ENCODE results near the gene HDAC9.
"Not testable (repeated sequence)": the region's sequence is repeated elsewhere in the genome, so short reads cannot be mapped to it uniquely, and the experiment has no call there.

Gene HDAC9

DNA sequence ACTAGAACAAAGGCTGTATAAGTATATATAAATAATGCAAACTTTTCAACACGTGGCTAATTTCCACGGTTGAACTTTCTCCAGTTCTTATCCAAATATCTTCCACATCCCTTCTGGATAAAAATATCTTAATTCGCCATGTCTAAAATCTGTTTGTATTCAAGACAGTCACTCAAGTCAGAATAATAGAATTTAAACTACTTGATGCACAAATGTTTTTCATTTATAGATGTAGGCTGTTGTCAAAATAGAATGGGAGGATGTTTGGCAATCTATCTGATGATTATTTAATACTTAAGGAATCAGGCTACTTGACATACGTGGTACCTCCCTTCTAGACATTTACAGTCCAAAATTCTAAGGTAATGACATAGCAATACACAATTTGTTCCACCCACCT is 417.6 kb downstream of the HDAC9 start:
- DNase-seq, result no peak

DNA sequence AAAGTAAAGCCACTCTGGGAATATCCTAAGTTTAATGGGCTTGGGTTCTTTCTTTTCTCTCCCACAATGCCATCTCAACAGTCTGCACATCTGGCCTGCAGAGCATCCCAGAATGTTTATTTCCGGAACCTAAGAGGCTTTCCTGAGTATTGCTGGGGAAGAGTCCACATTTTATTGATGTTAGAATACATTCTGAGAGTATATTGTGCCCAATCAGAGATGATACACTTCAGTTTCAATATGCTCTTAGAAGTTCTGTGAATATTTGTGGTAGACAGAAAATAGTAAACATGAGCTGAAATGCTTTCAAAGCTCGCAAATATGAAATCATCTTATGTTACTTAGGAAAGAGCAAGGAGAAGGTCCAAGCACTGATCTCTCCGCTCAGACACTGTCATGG is 421.3 kb downstream of the HDAC9 start:
- DNase-seq, result no peak

DNA sequence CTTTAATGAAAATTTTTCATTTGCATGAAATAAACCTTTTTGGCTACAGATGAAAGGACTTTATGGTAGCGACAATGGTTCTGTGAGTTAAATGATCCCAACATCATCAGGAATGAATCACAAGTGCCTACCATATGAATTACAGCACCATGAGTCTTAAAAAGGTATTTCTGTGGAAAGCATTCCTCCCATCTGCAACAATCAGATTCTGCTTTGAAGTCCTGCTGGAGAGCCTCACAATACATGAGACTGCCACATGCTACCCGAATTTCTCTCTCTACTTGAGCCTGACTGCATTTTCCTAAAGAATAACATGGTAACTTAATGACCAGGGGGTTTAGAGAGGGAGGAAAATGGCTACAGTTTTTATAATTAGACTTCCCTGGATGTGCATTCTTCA is 431.6 kb downstream of the HDAC9 start:
- no peak for DNase-seq

DNA sequence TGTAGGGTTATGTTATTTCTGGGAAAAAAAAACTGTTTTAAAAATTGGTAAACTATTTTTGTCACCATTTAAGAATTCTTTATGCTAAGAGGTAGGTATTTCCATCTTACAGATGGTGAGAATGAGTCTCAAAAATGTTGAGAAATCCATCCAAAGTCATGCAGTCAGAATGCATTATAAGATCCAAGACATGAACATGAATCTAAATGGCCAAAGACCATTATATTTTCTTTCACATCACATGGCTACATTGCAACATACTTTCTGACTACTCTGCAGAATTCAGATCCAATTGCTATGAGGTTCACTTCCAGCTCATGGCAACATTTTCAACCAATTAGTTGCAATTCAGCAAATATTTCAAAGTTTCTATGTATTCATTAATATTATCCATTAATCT is 440.7 kb downstream of the HDAC9 start:
- no peak for DNase-seq

DNA sequence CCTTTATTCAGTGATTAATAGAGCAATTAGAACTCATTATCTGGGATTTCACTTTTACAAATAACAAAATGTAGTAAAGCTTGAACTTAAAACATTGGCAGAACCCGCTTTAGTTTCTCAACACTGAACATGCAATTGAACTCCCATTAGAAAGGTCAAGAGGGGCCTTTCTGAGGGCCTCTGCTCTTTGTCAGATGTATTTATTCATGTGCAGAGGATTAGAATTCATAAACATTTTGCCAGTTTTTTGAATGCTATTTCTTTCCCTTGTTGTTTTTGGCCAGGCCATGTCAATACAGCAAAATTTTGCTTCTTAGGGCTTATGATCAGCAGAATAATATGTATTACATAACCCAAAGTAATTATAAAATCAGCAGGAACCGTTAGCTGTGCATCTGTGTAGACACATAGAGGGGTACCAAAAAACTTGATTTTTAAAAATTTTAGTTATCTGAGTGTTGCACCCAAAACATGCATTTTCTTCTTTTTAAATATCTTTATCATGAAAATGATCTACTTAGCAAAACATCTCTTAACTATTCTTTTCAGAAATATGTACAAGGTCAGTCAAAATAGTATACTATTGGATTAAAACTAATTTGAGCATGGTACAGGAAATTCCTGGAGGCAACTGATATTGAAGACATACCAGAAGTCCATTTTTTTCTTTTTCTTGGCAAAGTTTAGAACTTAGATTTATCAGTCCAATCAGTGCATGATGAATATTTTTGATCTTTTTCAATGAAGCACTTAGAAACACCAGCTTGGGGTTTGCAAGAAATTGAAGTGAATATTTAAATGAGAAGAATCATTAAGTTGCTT is 444.4 kb downstream of the HDAC9 start:
- DNase-seq, result no peak

DNA sequence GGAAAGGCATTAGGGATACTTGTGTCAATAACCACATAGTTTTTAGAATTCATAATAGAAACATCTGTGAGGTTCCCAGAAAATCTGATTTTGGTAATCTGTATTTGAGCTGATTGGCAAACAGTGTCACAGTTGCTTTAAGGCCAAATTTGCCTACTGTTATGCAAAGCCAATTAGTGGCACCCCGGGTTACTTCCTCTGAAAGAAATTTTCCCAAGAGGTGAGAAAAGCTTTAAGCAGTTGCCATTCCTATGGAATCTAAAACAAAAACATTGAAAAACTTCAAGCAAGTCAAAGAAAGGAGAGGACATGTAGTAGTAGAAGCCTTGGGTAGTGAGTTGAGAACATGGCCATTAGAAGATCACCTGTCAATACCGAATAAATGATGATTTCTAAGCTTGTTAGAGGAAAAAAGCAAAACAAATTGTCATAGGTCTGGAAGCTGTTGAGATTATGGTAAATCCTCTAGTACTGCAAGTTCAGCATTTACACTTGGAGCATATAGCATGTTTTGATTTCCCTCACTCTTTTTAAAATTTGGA is 445.1 kb downstream of the HDAC9 start:
- no peak for DNase-seq

DNA sequence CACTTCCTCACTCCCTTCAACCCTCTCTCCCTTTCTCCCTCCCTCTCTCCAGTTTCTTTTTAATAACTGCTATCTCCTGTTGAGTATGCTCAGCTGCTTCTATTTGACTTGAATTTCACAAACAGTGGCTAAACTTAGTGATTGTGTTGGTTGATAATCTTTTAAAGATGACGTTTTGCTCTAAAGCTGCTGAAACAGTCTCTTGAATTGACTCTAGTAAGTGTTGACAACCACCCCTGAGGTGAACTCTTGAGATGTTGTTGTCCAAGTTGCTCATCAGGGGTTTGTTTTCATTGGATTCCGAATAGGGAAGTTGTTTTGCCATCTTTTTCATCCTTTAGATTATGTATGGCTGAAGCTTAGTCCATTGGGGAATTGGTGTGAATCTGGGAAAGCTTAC is 445.7 kb downstream of the HDAC9 start:
- DNase-seq, result no peak

DNA sequence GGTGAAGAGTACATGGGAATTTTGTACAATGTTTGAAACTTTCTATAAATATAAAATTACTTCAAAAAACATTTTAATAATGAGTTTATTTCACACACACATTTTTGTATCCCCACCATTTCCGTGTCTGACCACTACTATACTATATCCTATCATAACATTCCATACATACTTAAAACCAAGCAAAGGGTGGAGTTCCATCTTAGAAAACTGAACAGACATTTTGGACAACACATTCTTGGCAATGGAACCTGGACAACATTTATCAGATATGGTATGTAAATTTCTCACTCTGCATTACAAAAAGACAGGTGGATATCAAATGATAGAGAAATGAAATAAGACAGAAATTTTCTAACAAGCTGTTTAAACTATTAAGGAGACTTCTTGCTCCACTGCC is 453.0 kb downstream of the HDAC9 start:
- DNase-seq, result no peak

DNA sequence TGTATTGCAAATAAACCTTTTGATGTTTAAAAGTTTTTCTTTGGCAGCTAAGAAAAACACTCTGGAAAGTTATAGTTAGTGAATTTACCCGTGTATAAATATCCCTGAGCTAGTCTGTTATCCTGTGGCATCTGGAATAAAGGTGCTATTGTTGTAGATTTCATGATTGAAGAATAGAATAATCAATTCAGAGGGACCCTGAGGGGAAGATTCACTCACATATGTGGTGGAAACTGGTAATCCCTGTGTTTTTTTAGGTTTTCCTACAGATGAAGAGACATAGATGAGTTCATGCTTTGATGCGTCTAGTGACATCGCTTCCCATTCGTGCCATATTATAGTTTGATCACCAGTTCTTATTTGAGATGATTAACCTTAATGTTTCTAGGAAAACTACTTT is 457.3 kb downstream of the HDAC9 start:
- DNase-seq, result no peak

DNA sequence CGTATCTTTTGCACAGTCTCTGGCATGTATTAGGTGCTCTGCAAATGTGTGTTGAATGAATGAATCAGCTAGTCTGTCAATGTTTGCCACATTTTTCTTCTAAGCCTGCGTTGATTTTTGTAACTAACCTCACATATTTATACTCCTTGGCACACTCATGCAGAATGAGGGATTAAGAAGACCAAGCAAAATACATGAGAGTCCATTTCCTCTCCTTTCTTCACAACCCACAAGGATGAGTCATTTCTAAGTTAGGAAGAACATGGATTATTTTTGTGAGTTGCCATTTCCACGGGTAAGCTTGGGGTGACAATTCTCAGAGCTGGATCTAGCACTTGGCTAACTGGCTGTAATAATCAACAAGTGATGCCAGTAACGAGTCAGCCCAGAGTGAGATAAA is 463.1 kb downstream of the HDAC9 start:
- no peak for DNase-seq

DNA sequence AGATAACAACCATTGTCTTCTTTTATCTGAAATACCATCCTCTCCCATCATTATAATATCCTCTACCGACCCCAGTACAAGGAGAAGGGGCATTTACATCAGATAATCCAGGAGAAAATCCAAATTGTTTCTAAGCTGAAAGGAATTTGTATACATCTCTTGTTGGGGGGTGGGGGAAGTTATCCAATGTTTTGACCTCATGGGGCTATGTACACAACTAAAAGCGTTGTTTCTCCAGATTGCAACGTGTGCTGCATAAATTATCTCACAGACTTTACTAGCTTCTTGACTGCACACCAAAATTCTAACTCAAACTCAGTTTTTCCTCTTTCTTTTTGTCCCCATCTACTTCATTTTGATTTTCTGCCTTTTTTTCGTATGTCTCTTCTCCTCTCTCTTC is 465.2 kb downstream of the HDAC9 start:
- DNase-seq, result no peak

DNA sequence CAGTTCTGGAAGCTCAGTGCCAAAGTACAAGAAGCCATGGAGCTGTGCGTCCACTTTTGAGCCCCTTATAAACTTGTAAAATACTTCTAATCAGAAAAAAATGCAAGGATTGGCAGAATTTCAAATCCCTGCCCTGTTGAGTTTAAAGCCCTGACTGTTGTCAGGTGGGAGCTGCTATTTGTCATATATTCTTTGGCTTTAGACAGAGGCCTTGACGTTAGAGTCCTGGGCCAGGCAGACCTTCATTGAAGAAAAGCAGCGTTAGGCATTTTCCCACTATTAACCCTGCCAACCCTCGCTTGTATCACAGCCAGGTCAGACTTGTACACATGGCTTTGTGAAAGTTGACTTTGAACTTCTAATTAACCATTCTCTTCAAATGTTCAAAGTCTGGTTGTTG is 466.5 kb downstream of the HDAC9 start:
- no peak for DNase-seq

DNA sequence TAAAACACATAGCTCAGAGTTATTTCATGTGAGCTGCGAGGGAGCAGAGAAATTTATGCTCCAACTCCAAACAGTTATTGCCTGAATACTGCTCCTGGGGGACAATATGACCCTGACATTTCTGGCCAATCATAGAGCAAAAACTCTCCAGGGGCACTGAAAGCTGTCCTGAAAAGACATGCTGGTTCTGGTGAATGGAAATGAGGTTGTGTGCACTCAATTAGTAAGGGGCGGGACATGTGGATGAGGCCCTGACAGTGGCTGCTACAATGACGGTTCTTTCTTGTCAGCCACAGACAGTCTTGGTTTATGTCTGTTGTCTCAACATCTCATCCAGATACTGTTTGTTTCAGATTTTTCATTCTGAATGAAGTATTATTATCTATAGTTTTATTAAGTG is 470.1 kb downstream of the HDAC9 start:
- DNase-seq, result no peak

DNA sequence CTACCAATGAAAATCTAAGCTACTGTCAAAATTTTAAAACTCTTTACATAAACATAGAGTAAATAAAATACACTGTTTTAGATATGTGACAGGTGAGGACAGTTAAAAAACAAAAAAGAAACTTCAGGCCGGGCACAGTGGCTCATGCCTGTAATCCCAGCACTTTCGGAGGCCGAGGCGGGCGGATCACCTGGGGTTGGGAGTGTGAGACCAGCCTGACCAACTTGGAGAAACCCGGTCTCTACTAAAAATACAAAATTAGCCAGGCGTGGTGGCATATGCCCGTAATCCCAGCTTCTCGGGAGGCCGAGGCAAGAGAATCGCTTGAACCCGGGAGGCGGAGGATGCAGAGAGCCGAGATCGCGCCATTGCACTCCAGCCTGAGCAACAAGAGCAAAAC is 472.2 kb downstream of the HDAC9 start:
- DNase-seq, result not testable (repeated sequence)

DNA sequence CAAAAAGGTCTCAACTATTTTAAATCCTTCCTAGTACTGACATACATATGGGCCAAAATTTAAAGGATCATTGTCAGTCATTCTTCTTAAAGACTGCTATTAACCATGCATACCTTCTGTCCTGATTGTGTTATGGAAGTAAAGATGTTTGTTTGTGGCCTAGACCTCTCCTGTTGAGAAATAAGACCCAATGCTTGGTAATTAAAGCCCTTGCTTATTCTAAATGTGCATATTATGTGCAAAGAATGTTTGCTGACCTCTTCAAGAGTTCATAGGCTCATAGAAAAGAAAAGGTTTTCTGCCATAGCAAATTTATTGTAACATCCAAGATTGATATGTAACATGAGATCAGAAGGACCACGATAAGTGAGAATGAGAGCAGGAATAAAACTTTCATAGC is 476.3 kb downstream of the HDAC9 start:
- DNase-seq, result peak; percentile 7

DNA sequence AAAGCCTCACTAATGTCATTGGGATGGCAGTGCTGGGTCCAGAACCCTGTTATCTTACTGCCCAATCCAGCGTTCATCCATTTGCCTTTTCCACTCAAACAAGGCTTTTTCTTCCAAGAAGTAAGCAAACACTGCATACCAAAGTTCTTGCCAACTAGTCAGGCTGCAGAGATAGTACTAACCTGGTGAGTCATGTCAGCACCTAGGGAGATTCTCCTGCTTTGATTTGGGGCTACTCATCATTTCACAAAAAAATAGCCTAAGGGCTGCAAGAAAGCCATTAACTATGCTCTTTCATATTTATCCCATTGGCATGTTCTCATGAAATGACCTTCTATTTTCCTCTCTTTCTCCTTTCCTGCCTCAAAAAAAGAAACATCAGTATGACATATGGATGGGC is 479.3 kb downstream of the HDAC9 start:
- DNase-seq, result no peak

DNA sequence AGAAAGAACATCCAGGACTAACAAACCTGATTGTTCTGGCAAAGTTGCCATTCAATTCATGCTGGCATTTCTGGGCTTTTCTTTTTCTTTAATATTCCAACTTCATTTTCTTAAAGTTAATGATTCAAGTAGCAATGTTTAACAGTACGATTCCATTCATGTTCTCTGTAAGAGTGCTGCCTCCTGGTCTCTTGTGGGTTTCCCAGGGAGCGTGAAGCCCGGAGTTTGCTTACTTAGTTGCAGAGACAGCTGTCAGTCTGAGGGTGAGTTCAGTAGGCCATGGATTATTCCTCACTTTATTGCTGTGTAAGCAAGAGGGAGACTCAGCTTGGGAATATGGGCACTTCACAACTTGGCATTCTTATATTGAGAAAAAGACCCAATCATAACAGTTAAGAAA is 479.7 kb downstream of the HDAC9 start:
- DNase-seq, result no peak

DNA sequence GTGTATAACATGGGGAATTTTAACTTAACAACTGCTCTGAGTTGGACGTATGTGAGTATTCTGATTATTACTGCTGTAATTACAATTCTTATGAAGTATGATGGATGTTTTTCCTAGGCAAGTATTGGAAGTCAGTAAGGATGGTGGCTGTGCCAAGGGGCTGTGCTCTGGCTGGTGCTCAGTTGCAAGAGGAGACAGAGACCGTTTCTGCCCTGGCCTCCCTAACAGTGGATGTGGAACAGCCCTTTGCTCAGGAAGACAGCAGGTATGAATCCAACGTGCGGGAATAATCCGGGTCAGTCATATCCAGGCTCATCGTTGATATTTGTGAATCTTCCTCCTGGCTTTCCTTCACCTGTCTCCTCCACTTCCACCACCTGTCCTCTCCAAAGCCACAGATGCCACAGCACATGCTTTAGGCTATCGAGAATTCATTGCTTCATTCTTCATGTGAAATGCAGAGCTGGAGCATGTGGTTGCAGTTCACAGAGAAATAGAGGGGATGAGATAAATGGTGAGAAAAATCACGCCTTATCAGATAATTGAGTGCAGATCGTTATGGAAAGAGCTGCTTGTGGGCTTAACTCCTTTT is 480.2 kb downstream of the HDAC9 start:
- no peak for DNase-seq

DNA sequence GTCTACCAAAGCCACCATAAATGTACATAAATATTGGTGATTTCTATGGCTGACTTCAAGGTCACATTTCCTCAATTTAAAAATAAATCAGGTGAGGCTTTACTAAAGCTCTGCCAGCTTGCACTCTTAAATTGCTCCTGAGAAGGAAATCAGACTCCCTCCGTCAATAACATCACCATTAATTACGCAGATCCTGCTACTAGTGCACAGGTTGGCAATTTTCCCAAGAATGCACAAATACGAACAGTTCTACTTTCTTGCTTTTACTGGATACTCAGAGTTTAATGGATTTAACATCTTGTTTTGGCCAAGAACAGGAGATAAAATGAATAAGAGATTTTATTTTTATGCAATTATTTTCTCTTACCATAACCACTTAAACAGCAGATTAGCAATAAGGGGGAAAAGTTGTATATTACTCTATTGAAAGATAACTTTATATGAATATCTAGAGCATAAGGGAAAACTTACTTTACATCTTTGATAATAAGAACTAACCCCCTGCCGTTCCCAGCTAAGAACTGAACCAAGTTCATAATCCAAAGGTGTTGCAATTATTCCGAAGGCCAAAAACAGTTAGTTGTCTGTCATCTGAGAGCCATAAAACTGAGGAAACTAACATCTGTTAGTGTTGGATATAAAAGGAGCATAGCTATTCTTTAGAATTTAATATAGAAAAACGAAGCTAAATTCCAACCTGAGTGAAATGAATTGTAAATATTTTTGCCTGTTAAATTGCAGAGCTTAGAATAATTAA is 481.3 kb downstream of the HDAC9 start:
- DNase-seq, result peak; percentile 68

DNA sequence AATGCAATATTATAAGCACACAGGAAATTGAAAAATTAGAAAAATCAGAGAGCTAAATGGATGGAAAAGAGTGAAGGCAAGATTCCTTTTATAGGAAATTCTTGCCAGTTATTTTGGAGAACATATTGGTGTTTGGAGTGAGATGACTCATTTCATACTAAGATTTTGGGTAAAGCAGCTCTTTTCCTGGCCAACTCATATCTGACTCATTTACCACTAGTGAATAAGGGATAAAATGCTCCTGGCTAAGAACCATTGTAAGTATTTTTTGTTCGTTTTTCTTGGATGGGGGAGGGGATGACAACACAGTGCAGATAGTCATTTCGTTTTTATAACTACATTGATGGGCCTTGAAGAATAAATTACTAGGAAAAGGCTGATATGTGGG is 482.6 kb downstream of the HDAC9 start:
- DNase-seq, result no peak

DNA sequence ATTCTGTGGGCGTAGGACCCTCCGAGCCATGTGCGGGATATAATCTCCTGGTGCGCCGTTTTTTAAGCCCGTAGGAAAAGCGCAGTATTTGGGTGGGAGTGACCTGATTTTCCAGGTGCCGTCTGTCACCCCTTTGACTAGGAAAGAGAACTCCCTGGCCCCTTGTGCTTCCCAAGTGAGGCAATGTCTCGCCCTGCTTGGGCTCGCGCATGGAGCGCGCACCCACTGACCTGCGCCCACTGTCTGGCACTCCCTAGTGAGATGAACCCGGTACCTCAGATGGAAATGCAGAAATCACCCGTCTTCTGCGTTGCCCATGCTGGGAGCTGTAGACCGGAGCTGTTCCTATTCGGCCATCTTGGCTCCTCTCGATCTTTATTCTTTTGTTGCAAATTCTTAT is 495.2 kb downstream of the HDAC9 start:
- not testable (repeated sequence) for DNase-seq

DNA sequence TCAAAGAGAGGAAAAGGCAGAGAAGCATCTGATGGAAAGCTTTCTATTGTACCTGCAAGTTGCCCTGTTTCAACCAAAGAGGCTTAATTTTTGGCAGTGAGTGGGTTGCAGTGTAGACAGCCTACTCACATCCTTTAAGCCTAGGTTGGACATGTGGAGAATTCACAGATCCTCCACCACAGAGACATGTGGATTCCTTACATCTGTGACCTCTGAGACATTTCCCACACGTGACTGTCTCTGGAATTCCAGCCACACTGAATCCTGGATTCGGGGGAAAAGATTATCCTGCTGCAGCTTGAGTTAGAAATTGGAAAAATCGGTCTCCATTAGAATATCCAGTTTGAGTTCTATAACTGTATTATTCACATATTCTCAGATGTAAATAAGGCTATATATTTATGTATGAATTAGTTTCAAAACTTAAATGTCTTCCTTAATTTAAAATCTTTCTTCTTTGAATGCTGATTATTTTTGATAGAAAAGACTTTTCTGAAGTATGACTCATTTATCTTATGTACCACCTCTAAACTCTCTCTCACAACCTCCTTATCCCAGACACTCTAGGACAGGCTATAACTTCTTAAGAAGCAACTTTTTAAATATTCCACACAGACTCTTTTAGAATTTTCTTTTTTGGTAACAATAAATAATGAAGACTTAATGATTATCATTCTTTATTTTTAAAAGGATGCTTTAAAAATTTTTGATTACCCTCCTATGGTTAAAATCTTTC is 498.6 kb downstream of the HDAC9 start:
- no peak for DNase-seq

DNA sequence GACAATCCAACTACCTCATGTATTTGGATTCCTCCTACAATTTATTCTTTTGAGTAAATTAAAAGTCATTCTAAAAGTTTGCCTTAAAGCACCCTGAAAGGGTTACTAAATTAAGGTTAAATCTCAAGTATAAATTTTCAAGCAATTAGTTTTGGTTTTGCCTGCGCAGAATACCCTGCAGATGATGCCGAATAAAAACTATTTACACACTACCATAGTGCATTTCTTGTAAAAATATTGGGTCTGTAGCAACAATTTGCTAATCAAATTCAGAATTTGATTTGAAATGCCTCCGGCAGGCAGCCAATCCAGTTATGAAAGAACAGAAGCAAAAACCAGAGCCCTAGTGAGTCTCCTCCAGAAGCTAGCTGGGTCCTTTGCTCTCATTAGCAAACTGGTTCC is 499.7 kb downstream of the HDAC9 start:
- no peak for DNase-seq
